NOMO-1 (cell line): ENCODE results near the gene ASS1.

Experiments
- DNase-seq, 2 experiments: peaks; one replicate each; lab custom pipeline; 2025; ENCODE audit not compliant: unreplicated experiment in 2 of 2; lab: John Stamatoyannopoulos, UW

ASS1 gene

GRCh38 chr9:130526193-130526853 is 81.6 kb downstream of the ASS1 start:
- DNase-seq: no peak

GRCh38 chr9:130526854-130527650 is 82.3 kb downstream of the ASS1 start:
- no peak for DNase-seq

GRCh38 chr9:130527651-130528310 is 83.0 kb downstream of the ASS1 start:
- DNase-seq: no peak

- no peak for DNase-seq
Observed at GRCh38 chr9:130528674-130529073, 83.9 kb downstream of the ASS1 start.

GRCh38 chr9:130530938-130531337 is 86.2 kb downstream of the ASS1 start:
- DNase-seq: no peak

GRCh38 chr9:130531670-130532069 is 86.9 kb downstream of the ASS1 start:
- no peak for DNase-seq

GRCh38 chr9:130532426-130533080 is 87.8 kb downstream of the ASS1 start:
- no peak for DNase-seq

- no peak for DNase-seq
Observed at GRCh38 chr9:130535818-130536521, 91.2 kb downstream of the ASS1 start.

GRCh38 chr9:130536701-130537107 is 91.9 kb downstream of the ASS1 start:
- no peak for DNase-seq

- DNase-seq: peak in 1 of 2 experiments; percentile 10
Observed at GRCh38 chr9:130537346-130538050, 92.7 kb downstream of the ASS1 start.

- peak in 1 of 2 experiments; percentile 14 for DNase-seq
Observed at GRCh38 chr9:130539420-130540223, 94.9 kb downstream of the ASS1 start.

- DNase-seq: no peak
Observed at GRCh38 chr9:130541533-130541932, 96.8 kb downstream of the ASS1 start.

GRCh38 chr9:130542038-130542437 is 97.3 kb downstream of the ASS1 start:
- no peak for DNase-seq

GRCh38 chr9:130542457-130543228 is 97.9 kb downstream of the ASS1 start:
- peak in 1 of 2 experiments; percentile 33 for DNase-seq

GRCh38 chr9:130543368-130543767 is 98.6 kb downstream of the ASS1 start:
- DNase-seq: peak; percentile 48 to 66

- DNase-seq: peak; percentile 81 to 85
Observed at GRCh38 chr9:130543859-130544258, 99.1 kb downstream of the ASS1 start.

GRCh38 chr9:130544364-130544763 is 99.6 kb downstream of the ASS1 start:
- no peak for DNase-seq

- no peak for DNase-seq
Observed at GRCh38 chr9:130548103-130548502, 103.3 kb downstream of the ASS1 start.
